HG02610 (cell line): ENCODE data around the gene MILR1.
"Not testable (repeated sequence)": the region's sequence is repeated elsewhere in the genome, so short reads cannot be mapped to it uniquely, and the experiment has no call there.

ENCODE experiments used
- ATAC-seq: cut with Tn5 transposase; IDR thresholded peaks from one replicate; pipeline ENCODE4 v1.9.1; 2021; ENCODE audit warnings: mild to moderate bottlenecking, moderate library complexity; ENCODE audit not compliant: unreplicated experiment

MILR1 gene

GRCh38 chr17:64466834-64467233, 17.9 kb downstream of the MILR1 start:
- ATAC-seq: not testable (repeated sequence)

- no peak for ATAC-seq
Observed at GRCh38 chr17:64470625-64471024, 21.7 kb downstream of the MILR1 start.

GRCh38 chr17:64471440-64471839, 22.5 kb downstream of the MILR1 start:
- no peak for ATAC-seq

DNA sequence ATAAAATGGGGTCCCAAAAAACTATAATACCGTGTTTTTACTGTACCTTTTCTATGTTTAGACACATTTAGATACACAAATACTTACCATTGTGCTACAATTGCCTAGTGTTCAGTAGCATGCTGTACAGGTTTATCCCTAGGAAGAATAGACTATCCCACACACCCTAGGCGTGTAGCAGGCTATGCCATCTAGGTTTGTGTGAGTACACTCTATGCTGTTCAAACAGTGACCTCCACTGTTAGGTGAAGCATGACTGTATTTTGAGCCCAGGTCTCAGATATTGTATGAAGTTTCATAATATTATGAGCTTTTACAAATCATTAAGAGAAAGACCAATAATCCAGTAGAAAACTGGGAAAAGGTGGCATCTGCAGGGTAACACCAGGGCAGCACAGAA, 23.6 kb downstream of the MILR1 start:
- no peak for ATAC-seq

- no peak for ATAC-seq
Observed at GRCh38 chr17:64477849-64478248, 28.9 kb downstream of the MILR1 start.

- ATAC-seq: no peak
Observed at GRCh38 chr17:64480951-64481350, 32.0 kb downstream of the MILR1 start.

DNA sequence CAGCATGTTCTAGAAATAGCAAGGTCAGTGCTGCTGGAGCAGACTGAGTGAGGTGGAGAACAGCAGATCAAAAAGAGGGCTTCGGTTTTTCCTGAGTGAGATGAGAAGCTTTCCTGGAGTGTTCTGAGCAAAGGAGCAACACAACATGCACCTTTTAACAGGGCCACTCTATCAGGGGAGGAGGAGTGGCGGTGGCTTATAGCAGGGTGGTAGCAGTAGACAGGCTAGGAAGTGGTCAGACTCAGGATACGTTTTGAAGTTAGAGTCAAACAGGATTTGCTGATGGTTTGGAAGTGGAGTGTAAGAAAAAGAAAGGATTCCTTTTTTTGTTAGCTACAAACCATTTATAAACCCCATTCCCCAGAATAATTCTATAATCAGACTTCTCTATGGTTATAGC, 35.5 kb downstream of the MILR1 start:
- ATAC-seq: no peak

GRCh38 chr17:64488301-64488700, 39.4 kb downstream of the MILR1 start:
- no peak for ATAC-seq

DNA sequence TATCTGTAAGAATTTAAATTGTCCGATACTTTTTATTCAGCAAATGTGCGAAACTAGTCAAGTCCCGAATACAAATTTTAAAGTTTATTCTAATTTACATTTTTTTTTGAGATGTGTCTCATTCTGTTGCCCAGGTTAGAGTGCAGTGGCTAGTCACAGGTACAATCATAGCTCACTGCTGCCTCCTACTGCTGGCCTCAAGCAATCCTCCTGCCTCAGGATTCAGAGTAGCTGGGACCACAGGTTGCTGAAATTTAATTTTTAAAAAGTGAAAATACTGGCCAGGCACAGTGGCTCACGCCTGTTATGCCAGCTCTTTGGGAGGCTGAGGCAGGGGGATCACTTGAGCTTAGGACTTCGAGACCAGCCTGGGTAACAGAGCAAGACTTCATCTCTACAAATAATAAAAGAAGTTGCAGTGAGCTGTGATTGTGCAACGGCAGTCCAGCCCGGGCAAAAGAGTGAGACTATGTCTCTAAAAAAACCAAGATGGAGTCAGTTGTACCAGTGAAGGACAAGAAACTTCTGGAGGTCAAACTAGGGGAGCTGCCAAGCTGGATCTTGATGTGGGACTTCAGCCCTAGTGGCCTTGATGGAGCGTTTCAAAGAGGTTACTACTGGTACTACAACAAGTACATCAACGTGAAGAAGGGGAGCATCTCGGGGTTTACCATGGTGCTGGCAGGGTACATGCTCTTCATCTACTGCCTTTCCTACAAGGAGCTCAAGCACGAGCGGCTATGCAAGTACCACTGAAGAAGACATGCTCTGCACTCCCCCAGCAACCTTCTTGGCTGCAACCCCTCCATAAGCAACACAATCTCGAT, 42.3 kb downstream of the MILR1 start:
- ATAC-seq: no peak

DNA sequence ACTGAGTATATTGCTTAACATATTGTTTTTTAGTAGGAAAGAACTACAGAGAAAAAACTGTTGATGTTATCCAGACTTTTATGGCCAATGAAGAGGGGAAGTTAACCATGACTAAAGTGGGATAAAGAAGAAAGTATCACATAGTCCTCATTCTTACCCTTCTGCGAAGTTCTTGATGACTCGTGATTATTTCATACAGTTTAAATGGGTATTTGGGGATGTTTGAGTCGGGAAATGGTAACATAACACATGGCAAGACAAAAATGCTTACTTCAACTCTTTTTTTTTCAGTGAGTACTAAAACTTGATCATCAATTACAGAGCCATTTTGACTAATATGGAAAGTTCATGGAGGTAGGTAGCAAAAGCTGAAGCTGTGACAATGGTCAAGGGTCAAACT, 43.1 kb downstream of the MILR1 start:
- ATAC-seq: no peak

GRCh38 chr17:64492481-64493109, 43.7 kb downstream of the MILR1 start:
- ATAC-seq: no peak

DNA sequence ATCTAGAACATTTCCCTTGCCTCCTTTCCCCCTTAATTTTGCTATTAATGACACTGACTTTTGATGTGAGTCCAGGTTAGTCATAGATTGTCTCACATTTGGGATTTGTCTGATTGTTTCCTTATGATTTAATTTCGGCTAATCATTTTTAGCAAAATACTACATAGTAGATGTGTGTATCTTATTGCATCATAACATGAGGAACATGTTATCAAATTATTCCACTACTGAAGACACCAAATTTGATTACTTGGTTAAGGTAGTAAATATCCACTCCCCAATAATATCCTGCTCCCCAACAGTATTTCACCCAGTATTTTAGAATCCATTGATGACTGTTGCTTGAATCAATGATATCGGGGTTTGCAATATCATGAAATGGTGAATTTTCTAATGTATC, 45.2 kb downstream of the MILR1 start:
- ATAC-seq: no peak

GRCh38 chr17:64495300-64495699, 46.4 kb downstream of the MILR1 start:
- ATAC-seq: not testable (repeated sequence)

- ATAC-seq: no peak
Observed at GRCh38 chr17:64496348-64496785, 47.5 kb downstream of the MILR1 start.

GRCh38 chr17:64496786-64497564, 48.1 kb downstream of the MILR1 start, which contains the start of gene POLG2:
TSS of gene POLG2 (minus strand) at chr17:64497054. CDS start at chr17:64496968, 86 bp downstream.
- ATAC-seq: peak; percentile 84

GRCh38 chr17:64497565-64498035, 48.7 kb downstream of the MILR1 start:
- ATAC-seq: no peak

- ATAC-seq: no peak
Observed at GRCh38 chr17:64498308-64499203, 49.6 kb downstream of the MILR1 start.

- no peak for ATAC-seq
Observed at GRCh38 chr17:64499805-64500486, 51.0 kb downstream of the MILR1 start.

DNA sequence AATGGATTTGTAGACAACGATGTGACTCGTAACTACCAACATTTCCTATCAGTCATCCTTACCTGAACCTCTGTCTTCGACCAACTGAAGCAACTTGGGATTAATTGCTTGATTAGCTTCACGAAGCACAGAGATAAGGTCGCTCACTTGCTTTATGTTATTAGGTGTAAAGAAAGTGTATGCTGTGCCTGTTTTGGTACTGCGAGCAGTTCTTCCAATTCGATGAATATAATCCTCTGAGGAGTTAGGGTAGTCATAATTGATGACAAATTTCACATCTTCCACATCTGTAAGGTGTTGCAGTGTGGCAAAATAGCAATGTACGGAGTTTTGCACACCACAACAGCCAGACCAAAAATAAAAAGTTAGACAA, 51.6 kb downstream of the MILR1 start:
- no peak for ATAC-seq
